ENCODE data around the gene CCND2.

CCND2 gene

DNA sequence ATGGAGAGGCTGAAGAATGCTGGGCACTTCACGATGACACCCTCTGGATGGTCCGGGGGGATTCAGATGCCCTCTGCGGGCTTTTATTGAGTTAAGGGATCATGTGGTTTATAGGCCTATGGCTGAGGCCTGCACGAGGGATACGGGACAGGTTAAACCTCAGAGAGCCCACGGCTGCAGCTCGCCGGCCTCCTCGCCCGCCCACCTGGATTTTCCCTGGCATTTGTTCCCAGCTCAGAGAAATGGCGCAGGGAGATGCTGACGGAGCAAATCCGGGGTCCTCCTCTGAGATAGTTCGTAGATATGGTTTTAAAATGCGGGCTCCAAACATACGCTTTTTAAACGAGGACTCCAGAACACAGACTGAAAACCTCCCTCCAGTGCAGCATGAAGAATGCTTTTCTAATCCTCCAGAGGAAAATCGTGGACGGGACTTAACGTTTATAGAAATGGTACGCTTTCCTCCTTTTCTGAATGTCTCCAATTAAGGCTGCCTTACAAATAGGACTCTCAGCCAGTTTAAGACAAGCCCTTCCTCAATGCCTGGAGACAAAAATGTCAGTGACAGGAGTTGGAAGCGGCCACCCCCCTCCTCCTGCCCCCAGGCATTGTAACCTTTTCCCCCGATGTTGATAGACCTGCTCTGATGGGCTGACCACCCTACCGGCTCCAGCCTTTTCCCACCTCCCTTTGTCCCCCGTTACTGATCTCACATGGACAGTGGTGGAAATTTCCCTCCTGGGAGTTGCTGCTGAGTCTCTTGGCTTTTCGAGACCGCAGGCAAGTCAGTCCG is 16.6 kb downstream of the CCND2 start:
- no peak for DNase-seq (ENCODE audit: low spot score)
- no peak for FAIRE-seq

DNA sequence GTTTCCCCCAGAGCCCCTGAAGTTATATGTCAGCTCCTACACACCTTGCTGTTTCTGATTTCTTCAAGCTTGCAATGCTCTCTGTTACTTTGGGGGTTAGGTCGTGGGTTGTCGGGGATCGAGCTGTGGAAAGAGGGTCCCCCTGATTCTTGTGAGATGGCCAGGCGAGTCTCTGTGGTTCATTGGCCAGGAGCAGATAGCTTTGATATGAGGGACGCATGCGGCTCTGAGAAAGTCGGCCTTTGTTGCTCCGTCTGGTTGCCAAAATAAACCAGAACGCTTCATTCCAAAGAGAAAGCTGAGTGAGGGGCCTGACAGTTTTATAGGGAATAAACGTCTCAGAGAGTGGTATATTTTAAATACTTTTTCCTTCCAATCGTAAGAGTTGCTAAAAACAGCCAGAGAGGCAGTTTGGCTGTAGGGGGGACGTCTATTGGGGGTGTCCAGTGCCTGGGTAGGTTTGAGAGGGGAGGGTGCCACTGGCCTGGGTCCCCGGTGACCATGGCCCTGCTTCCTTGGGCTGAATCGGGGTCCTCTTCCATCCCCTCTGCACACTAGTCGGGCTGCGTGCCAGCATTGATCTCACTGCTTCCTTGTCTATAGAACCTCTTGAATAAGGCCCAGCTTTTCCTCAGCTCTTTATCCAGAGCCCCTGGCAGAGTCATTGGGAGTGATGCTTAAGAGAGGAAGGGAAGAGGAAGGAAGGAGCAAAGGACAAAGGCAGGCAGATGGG is 18.9 kb downstream of the CCND2 start:
- FAIRE-seq (no peak), DNase-seq (ENCODE audit: low spot score) (no peak)

GRCh38 chr12:4293299-4293965 is 19.9 kb downstream of the CCND2 start:
- DNase-seq (ENCODE audit: low spot score): no peak
- no peak for FAIRE-seq

DNA sequence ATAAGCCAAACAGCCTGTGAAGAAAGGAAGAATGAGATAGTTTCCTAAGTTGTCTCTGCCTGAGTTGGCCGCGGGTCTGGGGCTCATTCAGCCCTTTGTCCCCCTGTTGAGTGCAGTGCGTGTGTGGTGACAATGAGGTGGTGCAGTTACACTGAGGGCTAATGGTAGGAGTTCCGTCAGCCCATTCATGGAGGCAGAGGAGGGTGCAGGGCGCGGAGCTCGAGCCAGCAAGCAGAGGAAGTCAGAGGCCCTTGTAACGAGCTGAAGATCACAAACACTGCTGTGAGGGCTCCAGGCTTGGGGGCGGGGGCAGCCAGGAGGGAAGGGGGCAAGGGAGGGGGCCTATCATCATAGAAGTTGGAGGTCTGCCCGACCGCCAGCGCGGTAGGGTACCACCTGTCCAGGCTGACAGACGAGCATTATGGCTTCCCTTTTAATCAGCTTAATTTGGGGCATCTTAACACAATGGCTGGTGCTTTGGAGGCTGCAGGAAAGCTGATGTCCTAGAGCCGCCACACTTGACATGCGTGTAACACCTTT is 20.5 kb downstream of the CCND2 start:
- FAIRE-seq: no peak
- no peak for DNase-seq (ENCODE audit: low spot score)

DNA sequence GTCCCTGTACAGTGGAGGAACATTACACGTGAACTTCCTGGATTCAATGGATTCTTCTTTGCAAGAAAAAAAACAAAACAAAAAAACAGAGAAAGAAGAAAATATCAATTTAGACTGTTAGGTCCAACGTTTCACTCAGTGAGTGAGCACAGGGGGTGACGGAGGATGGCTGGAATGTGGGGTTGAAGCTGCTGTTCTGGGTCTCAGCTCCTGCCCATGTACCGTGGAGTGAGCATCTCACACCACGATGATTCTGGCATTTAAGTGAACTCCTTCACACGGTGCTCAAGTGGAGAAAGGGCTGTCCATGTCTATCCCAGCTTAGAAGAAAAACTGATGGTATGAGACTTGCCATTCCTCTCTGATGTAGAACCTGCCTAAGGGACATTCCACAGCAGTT is 23.2 kb downstream of the CCND2 start:
- FAIRE-seq (no peak), DNase-seq (ENCODE audit: low spot score) (no peak)

- FAIRE-seq: no peak
These were observed 24.1 kb downstream of the CCND2 start for GRCh38 chr12:4297617-4298016.

DNA sequence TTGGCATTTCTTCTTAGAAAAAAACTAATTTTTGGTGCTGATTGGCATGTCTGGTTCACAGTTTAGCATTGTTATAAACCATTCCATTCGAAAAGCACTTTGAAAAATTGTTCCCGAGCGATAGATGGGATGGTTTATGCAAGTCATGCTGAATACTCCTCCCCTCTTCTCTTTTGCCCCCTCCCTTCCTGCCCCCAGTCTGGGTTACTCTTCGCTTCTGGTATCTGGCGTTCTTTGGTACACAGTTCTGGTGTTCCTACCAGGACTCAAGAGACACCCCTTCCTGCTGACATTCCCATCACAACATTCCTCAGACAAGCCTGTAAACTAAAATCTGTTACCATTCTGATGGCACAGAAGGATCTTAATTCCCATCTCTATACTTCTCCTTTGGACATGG is 27.3 kb downstream of the CCND2 start:
- no peak for DNase-seq (ENCODE audit: low spot score)
- no peak for FAIRE-seq

More at GRCh38 chr12:4297617-4298016, 24.1 kb downstream of the CCND2 start:
- no peak for DNase-seq (ENCODE audit: low spot score)

DNA sequence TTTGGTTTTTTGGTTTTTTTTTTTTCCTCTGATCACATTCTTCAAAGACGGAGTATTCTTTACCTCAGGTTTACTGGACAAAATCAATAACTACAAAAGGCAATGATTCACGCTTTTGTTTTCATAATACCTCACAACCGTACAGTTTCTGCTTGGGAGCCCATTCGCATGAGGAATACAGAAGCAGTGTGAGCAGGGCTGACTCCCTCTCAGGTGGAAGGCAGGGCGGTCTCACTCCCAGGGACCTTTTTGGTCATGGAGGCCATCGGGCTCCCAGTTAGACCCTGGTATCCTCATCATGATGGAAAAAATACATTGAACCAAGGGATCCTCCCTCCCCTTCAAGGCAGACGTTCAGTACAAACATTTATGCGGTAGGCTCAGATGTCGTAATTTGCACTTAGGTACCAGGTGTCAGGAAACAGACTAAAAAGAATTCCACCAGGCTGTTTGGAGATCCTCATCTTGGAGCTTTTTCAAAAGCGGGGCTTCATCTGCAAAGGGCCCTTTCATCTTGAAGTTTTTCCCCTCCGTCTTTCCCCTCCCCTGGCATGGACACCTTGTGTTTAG is 28.5 kb downstream of the CCND2 start:
- FAIRE-seq: no peak
- no peak for DNase-seq (ENCODE audit: low spot score)

GRCh38 chr12:4302881-4303280 is 29.3 kb downstream of the CCND2 start:
- no peak for FAIRE-seq
- DNase-seq (ENCODE audit: low spot score): no peak

DNA sequence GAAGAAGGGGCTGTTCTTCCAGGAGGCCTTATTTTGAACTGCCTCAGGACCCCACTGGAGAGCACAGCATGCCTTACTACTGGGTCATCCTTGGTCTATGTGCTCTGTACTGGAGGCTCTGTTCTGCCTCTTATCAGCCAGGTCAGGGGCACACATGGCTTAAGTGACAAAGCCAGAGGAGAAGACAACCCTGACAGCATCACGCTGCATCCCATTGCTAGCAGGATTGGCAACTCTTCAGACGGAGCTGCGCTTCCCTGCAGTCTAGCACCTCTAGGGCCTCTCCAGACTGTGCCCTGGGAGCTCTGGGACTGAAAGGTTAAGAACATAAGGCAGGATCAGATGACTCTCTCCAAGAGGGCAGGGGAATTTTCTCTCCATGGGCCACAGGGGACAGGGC is 30.2 kb downstream of the CCND2 start:
- no peak for FAIRE-seq
- no peak for DNase-seq (ENCODE audit: low spot score)

DNA sequence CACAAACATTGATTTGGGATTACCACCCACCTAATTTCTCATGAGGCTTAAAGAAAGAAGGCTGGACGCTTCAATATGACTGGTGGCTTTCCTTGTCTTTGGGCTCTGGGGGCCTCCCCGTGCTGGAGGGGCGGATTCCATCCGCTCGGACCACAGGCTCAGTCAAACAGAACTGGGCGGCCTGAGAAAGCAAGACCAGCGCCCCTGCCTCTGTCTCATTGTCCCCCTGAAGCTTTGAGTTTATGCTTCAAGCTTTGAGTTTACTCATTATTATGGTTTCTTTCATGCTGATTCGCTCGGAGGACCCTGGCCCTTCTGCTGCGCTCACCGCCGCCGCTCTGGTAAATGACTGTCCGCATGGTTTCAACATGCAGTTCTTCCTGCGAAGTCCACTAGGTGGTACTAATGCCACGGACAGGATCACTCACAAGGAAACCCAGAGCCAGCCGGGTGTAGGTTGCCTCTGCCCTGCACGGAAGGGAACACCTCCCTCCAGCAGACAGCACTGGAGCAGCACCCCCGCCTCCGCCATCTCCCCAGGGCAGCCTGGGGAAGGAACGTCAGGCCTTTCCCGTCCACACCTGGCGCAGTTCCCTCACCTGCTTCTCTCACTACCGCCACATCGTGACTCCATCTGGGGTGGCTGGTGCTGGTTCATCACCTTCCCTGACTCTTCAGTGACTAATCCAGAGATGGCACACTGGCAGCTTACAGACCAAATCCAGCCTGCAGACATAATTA is 34.2 kb downstream of the CCND2 start:
- FAIRE-seq (no peak), DNase-seq (ENCODE audit: low spot score) (peak; percentile 55)

- no peak for DNase-seq (ENCODE audit: low spot score)
- FAIRE-seq: no peak
These were observed 34.9 kb downstream of the CCND2 start for GRCh38 chr12:4308334-4308950.

DNA sequence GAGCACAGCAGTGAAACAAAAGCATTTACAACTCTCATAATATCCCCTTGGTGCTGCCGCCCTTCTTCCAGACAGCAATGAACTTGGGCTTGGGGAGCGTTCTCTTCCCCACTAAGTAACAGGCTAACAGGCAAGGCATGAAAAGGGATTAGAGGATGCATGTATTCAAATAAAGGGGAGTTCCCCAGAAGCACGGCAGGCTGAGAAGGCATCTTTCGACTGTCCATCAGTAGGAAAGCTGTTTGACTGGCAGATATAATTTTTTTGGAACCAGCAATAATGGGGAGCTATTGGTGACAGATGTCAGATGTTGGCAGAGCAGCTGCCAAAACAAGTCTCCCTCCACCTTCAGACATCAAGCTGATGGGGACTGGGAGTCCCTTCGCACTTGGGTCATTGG is 38.2 kb downstream of the CCND2 start:
- DNase-seq (ENCODE audit: low spot score) (no peak), FAIRE-seq (no peak)

DNA sequence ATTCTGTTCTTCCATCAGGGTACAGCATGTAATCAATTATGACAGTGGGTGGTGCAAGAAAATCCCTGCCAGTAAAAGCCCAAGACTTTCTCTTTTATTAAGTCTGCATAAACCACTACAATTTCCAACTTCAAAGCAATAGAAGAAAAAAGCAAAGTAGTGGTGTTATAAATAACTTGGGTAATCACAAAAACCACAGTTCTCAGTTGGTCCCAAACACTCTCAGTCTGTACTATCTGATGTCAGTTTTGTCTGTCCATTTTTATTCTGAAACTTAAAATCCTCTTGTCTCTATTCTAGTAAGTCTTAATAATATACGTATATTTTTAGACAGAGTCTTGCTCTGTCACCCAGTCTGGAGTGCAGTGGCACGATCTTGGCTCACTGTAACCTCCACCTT is 38.7 kb downstream of the CCND2 start:
- FAIRE-seq: no peak
- DNase-seq (ENCODE audit: low spot score): no peak

GRCh38 chr12:4320497-4320852 is 46.9 kb downstream of the CCND2 start:
- no peak for FAIRE-seq
- DNase-seq (ENCODE audit: low spot score): no peak

- no peak for FAIRE-seq
These were observed 47.5 kb downstream of the CCND2 start, which contains the start of gene TIGAR for GRCh38 chr12:4320853-4321701. Gene TIGAR, plus strand, starts transcription at chr12:4321213. Its CDS starts 59 bp downstream, at chr12:4321272.

DNA sequence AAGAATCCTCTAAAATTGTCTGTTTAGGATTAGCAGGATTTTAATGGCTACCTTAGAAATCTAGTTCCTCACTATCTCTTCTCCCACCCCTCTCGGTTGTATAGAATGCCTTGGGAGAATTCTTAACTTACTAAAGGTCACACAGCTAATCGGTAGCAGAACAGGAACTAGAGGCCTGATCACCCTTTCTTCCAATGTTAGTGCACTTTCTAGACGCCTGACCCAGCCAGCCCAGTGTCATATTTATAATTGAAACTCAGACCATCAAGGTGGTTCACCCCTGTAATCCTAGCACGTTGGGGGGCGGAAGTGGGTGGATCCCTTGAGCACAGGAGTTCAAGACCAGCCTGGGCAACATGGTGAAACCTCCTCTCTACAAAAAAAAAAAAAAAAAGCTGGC is 49.2 kb downstream of the CCND2 start:
- FAIRE-seq (no peak), DNase-seq (ENCODE audit: low spot score) (no peak)

More at GRCh38 chr12:4320853-4321701, 47.5 kb downstream of the CCND2 start, which contains the start of gene TIGAR:
- peak; percentile 77 for DNase-seq (ENCODE audit: low spot score)
